GM23338 (cell line): ENCODE data around the gene NR3C1. TPM values are rescaled to one million over a fixed set of nuclear protein-coding genes. Genes with fewer than 3 reads are reported as not detected.

Experiments used
- ATAC-seq: fragments of 200-7000 bp; cut with Tn5 transposase; 3 replicates; pipeline ENCODE4 v1.9.1; 2020
- DNase-seq: peaks from one replicate; pipeline ENCODE4 v3.0.0-alpha.2; 2015; ENCODE audit warnings: low spot score
- H2AFZ ChIP-seq: fragments of 200-600 bp; sonication (generic); 2 replicates; pipeline ENCODE4 v1.8.0; 2016; ENCODE audit warnings: antibody characterized with exemption, mild to moderate bottlenecking, moderate library complexity
- H3F3A ChIP-seq: fragments of 200-600 bp; sonication (generic); replicated peaks from 2 replicates; pipeline ENCODE4 v1.8.0; 2017; ENCODE audit warnings: antibody characterized with exemption, mixed run types, low read depth
- H3K27ac ChIP-seq: fragments of 200-600 bp; sonication (generic); 2 replicates; pipeline ENCODE4 v1.6.1; 2016; ENCODE audit warnings: low read depth
- H3K27me3 ChIP-seq: fragments of 200-600 bp; sonication (generic); 2 replicates; pipeline ENCODE4 v1.8.0; 2016; ENCODE audit warnings: mild to moderate bottlenecking, mixed run types, moderate library complexity; ENCODE audit not compliant: insufficient read depth
- H3K36me3 ChIP-seq: fragments of 200-600 bp; sonication (generic); 2 replicates; pipeline ENCODE4 v1.8.0; 2016; ENCODE audit warnings: mild to moderate bottlenecking; ENCODE audit not compliant: insufficient read depth
- H3K4me1 ChIP-seq: fragments of 200-600 bp; sonication (generic); 2 replicates; pipeline ENCODE4 v1.8.0; 2016; ENCODE audit warnings: mild to moderate bottlenecking, moderate library complexity; ENCODE audit not compliant: insufficient read depth
- H3K4me2 ChIP-seq: fragments of 200-600 bp; sonication (generic); 2 replicates; pipeline ENCODE4 v1.7.1; 2017; ENCODE audit warnings: mixed run types
- H3K4me3 ChIP-seq: fragments of 200-600 bp; sonication (generic); 2 replicates; pipeline ENCODE4 v1.6.1; 2016; ENCODE audit warnings: mixed run types
- H3K79me2 ChIP-seq: fragments of 200-600 bp; sonication (generic); replicated peaks from 2 replicates; pipeline ENCODE4 v1.8.0; 2017; ENCODE audit warnings: mild to moderate bottlenecking; ENCODE audit not compliant: insufficient read depth
- H3K9me2 ChIP-seq: fragments of 200-600 bp; sonication (generic); 2 replicates; pipeline ENCODE4 v1.8.0; 2017; ENCODE audit not compliant: insufficient read depth
- H4K20me1 ChIP-seq: fragments of 200-600 bp; sonication (generic); replicated peaks from 2 replicates; pipeline ENCODE4 v1.8.0; 2017; ENCODE audit warnings: mild to moderate bottlenecking; ENCODE audit not compliant: insufficient read depth
- H3K27ac Mint-ChIP-seq: 2 replicates; pipeline ENCODE4 v1.8.0; 2020; ENCODE audit warnings: inconsistent platforms, mild to moderate bottlenecking, moderate library complexity, mixed read lengths
- H3K27me3 Mint-ChIP-seq: 3 replicates; pipeline ENCODE4 v1.8.0; 2022; ENCODE audit warnings: low read depth, mild to moderate bottlenecking, moderate library complexity, mixed read lengths, inconsistent platforms; ENCODE audit not compliant: insufficient read depth, poor library complexity
- H3K36me3 Mint-ChIP-seq: 3 replicates; pipeline ENCODE4 v1.8.0; 2021; ENCODE audit warnings: low read depth, mild to moderate bottlenecking, inconsistent platforms, moderate library complexity, mixed read lengths
- H3K4me1 Mint-ChIP-seq: 3 replicates; pipeline ENCODE4 v1.8.0; 2020; ENCODE audit warnings: mild to moderate bottlenecking, inconsistent platforms, mixed read lengths
- H3K4me3 Mint-ChIP-seq: 3 replicates; pipeline ENCODE4 v1.8.0; 2021; ENCODE audit warnings: moderate library complexity, mild to moderate bottlenecking, inconsistent platforms, mixed read lengths
- H3K9me3 Mint-ChIP-seq: 3 replicates; pipeline ENCODE4 v1.8.0; 2020; ENCODE audit warnings: moderate library complexity, mild to moderate bottlenecking, inconsistent platforms, mixed read lengths
- CREB1 ChIP-seq: fragments of 250-450 bp; sonication (Bioruptor Pico); IDR thresholded peaks from 2 replicates; pipeline ENCODE4 v1.5.0; 2020; ENCODE audit warnings: low read depth, mild to moderate bottlenecking, moderate library complexity
- EZH2 ChIP-seq: fragments of 200-600 bp; sonication (generic); IDR thresholded peaks from one replicate; pipeline ENCODE4 v1.8.0; 2017; ENCODE audit warnings: antibody characterized with exemption, mild to moderate bottlenecking, low read depth; ENCODE audit not compliant: unreplicated experiment
- EZH2phosphoT487 ChIP-seq: fragments of 200-600 bp; sonication (generic); IDR thresholded peaks from one replicate; pipeline ENCODE4 v1.8.1; 2018; ENCODE audit warnings: antibody characterized with exemption; ENCODE audit not compliant: unreplicated experiment
- JUNB ChIP-seq: IDR thresholded peaks from one replicate; pipeline ENCODE4 v1.6.1; 2016; ENCODE audit warnings: antibody characterized with exemption; ENCODE audit not compliant: unreplicated experiment
- NANOG ChIP-seq: IDR thresholded peaks from 2 replicates; pipeline ENCODE4 v1.6.1; 2016; ENCODE audit warnings: antibody characterized with exemption, borderline replicate concordance
- POLR2AphosphoS5 ChIP-seq: IDR thresholded peaks from 2 replicates; pipeline ENCODE4 v1.6.1; 2016; ENCODE audit warnings: antibody characterized with exemption, low read depth
- STAT1 ChIP-seq: IDR thresholded peaks from one replicate; pipeline ENCODE4 v1.6.1; 2016; ENCODE audit warnings: antibody characterized with exemption; ENCODE audit not compliant: unreplicated experiment
- ZNF114 ChIP-seq: fragments of 250-450 bp; sonication (Bioruptor Pico); IDR thresholded peaks from 2 replicates; pipeline ENCODE4 v1.5.0; 2020; ENCODE audit warnings: mild to moderate bottlenecking, moderate library complexity
- ZNF331 ChIP-seq: fragments of 250-450 bp; sonication (Bioruptor Pico); IDR thresholded peaks from 2 replicates; pipeline ENCODE4 v1.5.0; 2020; ENCODE audit warnings: low read depth, mild to moderate bottlenecking, moderate library complexity
- polyA plus RNA-seq: library from polyadenylated mRNA; unstranded; fragments of >200 nt; fragmentation: Nextera tagmentation; extraction: Ambion mirVana; gene quantifications from 2 replicates; pipeline ENCODE4 v1.2.1, GENCODE V29; 2016
- total RNA-seq: library from RNA; depleted of rRNA; stranded (reverse); fragments of >200 nt; shearing (Covaris generic); gene quantifications from 2 replicates; pipeline ENCODE4 v1.2.3, GENCODE V29; 2014
- TF ChIP-seq, protein P1 (sequence below): fragments of 250-450 bp; sonication (Bioruptor Pico); IDR thresholded peaks from 2 replicates; pipeline ENCODE4 v1.5.0; 2020; ENCODE audit warnings: mild to moderate bottlenecking, moderate library complexity
- TF ChIP-seq, protein P2 (sequence below): IDR thresholded peaks from one replicate; pipeline ENCODE4 v1.6.1; 2018; ENCODE audit warnings: antibody characterized with exemption; ENCODE audit not compliant: unreplicated experiment
- TF ChIP-seq, protein P3 (sequence below), 2 experiments: fragments of 200-600 bp in 1 of 2; sonication (generic) in 1 of 2; conservative IDR thresholded peaks; 2 replicates each; pipeline versions ENCODE4 v1.5.1 to v1.6.1; 2016 to 2017; ENCODE audit warnings: antibody characterized with exemption in 2 of 2, low read depth in 2 of 2, mild to moderate bottlenecking in 2 of 2, moderate library complexity in 1 of 2
- TF ChIP-seq, protein P4 (sequence below): IDR thresholded peaks from 2 replicates; pipeline ENCODE4 v1.6.1; 2016; ENCODE audit warnings: antibody characterized with exemption

NR3C1 gene
- total and polyA plus RNA-seq, 2 experiments from 2014 or later: 1.2 to 4.6 TPM

DNA sequence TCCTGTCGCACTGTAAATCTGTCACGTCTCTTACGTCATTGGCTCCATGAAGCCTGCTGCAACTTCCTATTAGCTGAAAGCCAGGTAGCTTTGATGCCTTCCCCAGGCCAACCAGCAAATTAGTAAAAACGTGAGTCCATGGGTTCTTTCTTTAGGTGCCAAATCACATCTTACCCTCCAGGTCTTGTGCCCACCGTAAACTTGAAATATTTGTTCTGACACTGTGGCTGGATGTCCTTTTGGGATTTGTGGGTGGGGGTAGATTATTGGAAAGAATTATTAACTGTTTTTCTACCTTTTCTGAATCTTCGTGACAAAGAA, 172.8 kb downstream of the NR3C1 start:
- no peak overlapping the region for H3K4me3 ChIP-seq
- H3K9me2 ChIP-seq: no peaks in the 10 kb centered on the region
- Mint-ChIP-seq H3K4me3 (no peak overlapping the region), H3K27ac (no peak overlapping the region), H3K9me3 (no peaks in the 10 kb centered on the region), H3K27me3 (no peaks in the 10 kb centered on the region), H3K4me1 (peaks cover 11% of the 10 kb centered on the region), H3K36me3 (no peaks in the 10 kb centered on the region)
- H3K4me2 ChIP-seq: no peak overlapping the region
- no peaks in the 10 kb centered on the region for H4K20me1 ChIP-seq
- H3K27ac ChIP-seq: no peak overlapping the region
- H3K27me3 ChIP-seq: no peaks in the 10 kb centered on the region
- ATAC-seq: no peak
- H3K79me2 ChIP-seq: no peaks in the 10 kb centered on the region
- H3K4me1 ChIP-seq: no peaks in the 10 kb centered on the region
- no peaks in the 10 kb centered on the region for H3K36me3 ChIP-seq
- TF ChIP-seq POLR2AphosphoS5: no peak
- no peak for TF ChIP-seq ZNF114 (CRISPR knock-in tag)
- no peak for TF ChIP-seq EZH2
- TF ChIP-seq STAT1: no peak
- TF ChIP-seq JUNB: no peak
- no peak for TF ChIP-seq CREB1
- TF ChIP-seq, protein P1, sequence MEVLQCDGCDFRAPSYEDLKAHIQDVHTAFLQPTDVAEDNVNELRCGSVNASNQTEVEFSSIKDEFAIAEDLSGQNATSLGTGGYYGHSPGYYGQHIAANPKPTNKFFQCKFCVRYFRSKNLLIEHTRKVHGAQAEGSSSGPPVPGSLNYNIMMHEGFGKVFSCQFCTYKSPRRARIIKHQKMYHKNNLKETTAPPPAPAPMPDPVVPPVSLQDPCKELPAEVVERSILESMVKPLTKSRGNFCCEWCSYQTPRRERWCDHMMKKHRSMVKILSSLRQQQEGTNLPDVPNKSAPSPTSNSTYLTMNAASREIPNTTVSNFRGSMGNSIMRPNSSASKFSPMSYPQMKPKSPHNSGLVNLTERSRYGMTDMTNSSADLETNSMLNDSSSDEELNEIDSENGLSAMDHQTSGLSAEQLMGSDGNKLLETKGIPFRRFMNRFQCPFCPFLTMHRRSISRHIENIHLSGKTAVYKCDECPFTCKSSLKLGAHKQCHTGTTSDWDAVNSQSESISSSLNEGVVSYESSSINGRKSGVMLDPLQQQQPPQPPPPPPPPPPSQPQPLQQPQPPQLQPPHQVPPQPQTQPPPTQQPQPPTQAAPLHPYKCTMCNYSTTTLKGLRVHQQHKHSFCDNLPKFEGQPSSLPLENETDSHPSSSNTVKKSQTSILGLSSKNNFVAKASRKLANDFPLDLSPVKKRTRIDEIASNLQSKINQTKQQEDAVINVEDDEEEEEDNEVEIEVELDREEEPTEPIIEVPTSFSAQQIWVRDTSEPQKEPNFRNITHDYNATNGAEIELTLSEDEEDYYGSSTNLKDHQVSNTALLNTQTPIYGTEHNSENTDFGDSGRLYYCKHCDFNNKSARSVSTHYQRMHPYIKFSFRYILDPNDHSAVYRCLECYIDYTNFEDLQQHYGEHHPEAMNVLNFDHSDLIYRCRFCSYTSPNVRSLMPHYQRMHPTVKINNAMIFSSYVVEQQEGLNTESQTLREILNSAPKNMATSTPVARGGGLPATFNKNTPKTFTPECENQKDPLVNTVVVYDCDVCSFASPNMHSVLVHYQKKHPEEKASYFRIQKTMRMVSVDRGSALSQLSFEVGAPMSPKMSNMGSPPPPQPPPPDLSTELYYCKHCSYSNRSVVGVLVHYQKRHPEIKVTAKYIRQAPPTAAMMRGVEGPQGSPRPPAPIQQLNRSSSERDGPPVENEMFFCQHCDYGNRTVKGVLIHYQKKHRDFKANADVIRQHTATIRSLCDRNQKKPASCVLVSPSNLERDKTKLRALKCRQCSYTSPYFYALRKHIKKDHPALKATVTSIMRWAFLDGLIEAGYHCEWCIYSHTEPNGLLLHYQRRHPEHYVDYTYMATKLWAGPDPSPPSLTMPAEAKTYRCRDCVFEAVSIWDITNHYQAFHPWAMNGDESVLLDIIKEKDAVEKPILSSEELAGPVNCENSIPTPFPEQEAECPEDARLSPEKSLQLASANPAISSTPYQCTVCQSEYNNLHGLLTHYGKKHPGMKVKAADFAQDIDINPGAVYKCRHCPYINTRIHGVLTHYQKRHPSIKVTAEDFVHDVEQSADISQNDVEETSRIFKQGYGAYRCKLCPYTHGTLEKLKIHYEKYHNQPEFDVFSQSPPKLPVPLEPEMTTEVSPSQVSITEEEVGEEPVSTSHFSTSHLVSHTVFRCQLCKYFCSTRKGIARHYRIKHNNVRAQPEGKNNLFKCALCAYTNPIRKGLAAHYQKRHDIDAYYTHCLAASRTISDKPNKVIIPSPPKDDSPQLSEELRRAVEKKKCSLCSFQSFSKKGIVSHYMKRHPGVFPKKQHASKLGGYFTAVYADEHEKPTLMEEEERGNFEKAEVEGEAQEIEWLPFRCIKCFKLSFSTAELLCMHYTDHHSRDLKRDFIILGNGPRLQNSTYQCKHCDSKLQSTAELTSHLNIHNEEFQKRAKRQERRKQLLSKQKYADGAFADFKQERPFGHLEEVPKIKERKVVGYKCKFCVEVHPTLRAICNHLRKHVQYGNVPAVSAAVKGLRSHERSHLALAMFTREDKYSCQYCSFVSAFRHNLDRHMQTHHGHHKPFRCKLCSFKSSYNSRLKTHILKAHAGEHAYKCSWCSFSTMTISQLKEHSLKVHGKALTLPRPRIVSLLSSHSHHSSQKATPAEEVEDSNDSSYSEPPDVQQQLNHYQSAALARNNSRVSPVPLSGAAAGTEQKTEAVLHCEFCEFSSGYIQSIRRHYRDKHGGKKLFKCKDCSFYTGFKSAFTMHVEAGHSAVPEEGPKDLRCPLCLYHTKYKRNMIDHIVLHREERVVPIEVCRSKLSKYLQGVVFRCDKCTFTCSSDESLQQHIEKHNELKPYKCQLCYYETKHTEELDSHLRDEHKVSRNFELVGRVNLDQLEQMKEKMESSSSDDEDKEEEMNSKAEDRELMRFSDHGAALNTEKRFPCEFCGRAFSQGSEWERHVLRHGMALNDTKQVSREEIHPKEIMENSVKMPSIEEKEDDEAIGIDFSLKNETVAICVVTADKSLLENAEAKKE (CRISPR knock-in tag): no peak
- no peak for TF ChIP-seq ZNF331
- TF ChIP-seq, protein P2, sequence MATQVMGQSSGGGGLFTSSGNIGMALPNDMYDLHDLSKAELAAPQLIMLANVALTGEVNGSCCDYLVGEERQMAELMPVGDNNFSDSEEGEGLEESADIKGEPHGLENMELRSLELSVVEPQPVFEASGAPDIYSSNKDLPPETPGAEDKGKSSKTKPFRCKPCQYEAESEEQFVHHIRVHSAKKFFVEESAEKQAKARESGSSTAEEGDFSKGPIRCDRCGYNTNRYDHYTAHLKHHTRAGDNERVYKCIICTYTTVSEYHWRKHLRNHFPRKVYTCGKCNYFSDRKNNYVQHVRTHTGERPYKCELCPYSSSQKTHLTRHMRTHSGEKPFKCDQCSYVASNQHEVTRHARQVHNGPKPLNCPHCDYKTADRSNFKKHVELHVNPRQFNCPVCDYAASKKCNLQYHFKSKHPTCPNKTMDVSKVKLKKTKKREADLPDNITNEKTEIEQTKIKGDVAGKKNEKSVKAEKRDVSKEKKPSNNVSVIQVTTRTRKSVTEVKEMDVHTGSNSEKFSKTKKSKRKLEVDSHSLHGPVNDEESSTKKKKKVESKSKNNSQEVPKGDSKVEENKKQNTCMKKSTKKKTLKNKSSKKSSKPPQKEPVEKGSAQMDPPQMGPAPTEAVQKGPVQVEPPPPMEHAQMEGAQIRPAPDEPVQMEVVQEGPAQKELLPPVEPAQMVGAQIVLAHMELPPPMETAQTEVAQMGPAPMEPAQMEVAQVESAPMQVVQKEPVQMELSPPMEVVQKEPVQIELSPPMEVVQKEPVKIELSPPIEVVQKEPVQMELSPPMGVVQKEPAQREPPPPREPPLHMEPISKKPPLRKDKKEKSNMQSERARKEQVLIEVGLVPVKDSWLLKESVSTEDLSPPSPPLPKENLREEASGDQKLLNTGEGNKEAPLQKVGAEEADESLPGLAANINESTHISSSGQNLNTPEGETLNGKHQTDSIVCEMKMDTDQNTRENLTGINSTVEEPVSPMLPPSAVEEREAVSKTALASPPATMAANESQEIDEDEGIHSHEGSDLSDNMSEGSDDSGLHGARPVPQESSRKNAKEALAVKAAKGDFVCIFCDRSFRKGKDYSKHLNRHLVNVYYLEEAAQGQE: no peak
- TF ChIP-seq, protein P3, sequence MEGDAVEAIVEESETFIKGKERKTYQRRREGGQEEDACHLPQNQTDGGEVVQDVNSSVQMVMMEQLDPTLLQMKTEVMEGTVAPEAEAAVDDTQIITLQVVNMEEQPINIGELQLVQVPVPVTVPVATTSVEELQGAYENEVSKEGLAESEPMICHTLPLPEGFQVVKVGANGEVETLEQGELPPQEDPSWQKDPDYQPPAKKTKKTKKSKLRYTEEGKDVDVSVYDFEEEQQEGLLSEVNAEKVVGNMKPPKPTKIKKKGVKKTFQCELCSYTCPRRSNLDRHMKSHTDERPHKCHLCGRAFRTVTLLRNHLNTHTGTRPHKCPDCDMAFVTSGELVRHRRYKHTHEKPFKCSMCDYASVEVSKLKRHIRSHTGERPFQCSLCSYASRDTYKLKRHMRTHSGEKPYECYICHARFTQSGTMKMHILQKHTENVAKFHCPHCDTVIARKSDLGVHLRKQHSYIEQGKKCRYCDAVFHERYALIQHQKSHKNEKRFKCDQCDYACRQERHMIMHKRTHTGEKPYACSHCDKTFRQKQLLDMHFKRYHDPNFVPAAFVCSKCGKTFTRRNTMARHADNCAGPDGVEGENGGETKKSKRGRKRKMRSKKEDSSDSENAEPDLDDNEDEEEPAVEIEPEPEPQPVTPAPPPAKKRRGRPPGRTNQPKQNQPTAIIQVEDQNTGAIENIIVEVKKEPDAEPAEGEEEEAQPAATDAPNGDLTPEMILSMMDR (conservative IDR thresholded peaks at IDR 0.05; ENCODE audit: low read depth in 2 of 2): no peak
- TF ChIP-seq, protein P4, sequence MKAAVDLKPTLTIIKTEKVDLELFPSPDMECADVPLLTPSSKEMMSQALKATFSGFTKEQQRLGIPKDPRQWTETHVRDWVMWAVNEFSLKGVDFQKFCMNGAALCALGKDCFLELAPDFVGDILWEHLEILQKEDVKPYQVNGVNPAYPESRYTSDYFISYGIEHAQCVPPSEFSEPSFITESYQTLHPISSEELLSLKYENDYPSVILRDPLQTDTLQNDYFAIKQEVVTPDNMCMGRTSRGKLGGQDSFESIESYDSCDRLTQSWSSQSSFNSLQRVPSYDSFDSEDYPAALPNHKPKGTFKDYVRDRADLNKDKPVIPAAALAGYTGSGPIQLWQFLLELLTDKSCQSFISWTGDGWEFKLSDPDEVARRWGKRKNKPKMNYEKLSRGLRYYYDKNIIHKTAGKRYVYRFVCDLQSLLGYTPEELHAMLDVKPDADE: no peak
- no peak for TF ChIP-seq NANOG
- no peak for TF ChIP-seq EZH2phosphoT487
- no peak overlapping the region for H2AFZ ChIP-seq
- DNase-seq: no peak
- H3F3A ChIP-seq: no peaks in the 10 kb centered on the region
